Cardiac fibroblast (primary cell): ENCODE results near the gene PDE8A.

ENCODE experiments used
- DNase-seq, 2 donors: peaks; one replicate each; pipeline versions ENCODE4 v3.0.0 to v3.0.0-alpha.2; 2010; ENCODE audit warnings: low read depth in 2 of 2
- H3K4me3 ChIP-seq, 2 donors: replicated peaks in 1 of 2; 1 replicate in 1 of 2; 2 replicates in 1 of 2; pipeline ENCODE4 v1.5.1; 2011; ENCODE audit warnings: low read depth in 2 of 2, low read length in 2 of 2, mild to moderate bottlenecking in 2 of 2, moderate library complexity in 1 of 2
- TF ChIP-seq, protein P1 (sequence below): IDR thresholded peaks from one replicate; pipeline ENCODE4 v1.5.1; 2011; ENCODE audit warnings: low read depth, mild to moderate bottlenecking, low read length, inconsistent platforms

Gene PDE8A

DNA sequence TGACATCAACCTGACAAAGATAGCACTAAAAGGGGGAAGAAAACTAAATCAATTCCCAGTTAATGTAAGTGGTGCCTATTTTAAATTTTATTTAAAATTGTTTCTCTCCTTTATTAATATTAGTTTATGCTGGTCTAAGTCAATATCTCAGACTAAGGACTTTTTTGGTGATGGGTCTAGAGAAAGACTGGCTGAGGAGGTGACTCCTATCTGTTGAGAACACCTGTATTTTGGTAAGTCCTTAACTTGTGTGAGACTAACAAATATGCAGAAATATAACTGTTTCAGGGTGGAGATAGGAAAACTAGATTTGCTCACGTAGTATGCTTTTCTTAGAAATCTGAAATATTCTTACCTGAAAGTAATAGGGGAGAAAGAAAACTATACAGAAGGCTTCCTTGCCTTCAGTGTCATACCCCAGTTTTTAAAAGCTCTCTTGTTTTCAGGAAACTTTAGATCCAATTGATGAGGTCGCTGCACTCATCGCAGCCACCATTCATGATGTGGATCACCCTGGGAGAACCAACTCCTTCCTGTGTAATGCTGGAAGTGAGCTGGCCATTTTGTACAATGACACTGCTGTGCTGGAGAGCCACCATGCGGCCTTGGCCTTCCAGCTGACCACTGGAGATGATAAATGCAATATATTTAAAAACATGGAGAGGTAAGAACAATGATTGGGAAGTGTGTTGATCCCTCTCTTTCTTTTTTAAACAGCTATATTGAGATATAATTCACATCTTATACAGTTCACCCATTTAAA is 138.9 kb downstream of the PDE8A start:
- TF ChIP-seq, protein P1, sequence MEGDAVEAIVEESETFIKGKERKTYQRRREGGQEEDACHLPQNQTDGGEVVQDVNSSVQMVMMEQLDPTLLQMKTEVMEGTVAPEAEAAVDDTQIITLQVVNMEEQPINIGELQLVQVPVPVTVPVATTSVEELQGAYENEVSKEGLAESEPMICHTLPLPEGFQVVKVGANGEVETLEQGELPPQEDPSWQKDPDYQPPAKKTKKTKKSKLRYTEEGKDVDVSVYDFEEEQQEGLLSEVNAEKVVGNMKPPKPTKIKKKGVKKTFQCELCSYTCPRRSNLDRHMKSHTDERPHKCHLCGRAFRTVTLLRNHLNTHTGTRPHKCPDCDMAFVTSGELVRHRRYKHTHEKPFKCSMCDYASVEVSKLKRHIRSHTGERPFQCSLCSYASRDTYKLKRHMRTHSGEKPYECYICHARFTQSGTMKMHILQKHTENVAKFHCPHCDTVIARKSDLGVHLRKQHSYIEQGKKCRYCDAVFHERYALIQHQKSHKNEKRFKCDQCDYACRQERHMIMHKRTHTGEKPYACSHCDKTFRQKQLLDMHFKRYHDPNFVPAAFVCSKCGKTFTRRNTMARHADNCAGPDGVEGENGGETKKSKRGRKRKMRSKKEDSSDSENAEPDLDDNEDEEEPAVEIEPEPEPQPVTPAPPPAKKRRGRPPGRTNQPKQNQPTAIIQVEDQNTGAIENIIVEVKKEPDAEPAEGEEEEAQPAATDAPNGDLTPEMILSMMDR, result no peak
- DNase-seq, result no peak
- H3K4me3 ChIP-seq, result no peak overlapping the region

- no peak for DNase-seq
- TF ChIP-seq, protein P1, result no peak
- H3K4me3 ChIP-seq, result no peak overlapping the region
Measured at GRCh38 chr15:85124173-85124572, 142.5 kb downstream of the PDE8A start.

GRCh38 chr15:85125056-85125661 is 143.5 kb downstream of the PDE8A start:
- TF ChIP-seq, protein P1, result no peak
- H3K4me3 ChIP-seq, result no peak overlapping the region
- peak; percentile 57 to 62 for DNase-seq

DNA sequence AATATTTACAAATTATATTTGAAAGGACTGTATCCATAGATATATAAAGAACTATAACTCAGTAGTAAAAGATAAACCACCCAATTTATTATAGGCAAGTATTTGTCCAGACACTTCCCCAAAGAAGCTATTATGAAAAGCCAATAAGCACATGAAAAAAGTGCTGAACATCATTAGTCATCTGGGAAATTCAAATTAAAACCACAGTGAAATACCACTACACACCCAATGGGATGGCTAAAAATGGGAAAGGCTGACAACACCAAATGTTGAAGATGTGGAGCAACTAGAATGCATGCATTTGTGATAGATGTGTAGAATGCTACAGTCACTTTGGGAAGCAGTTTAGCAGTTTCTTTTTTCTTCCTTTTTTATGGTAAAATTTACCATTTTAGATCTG is 147.0 kb downstream of the PDE8A start:
- TF ChIP-seq, protein P1, result no peak
- no peak overlapping the region for H3K4me3 ChIP-seq
- DNase-seq, result peak in 1 of 2 donors; percentile 11

DNA sequence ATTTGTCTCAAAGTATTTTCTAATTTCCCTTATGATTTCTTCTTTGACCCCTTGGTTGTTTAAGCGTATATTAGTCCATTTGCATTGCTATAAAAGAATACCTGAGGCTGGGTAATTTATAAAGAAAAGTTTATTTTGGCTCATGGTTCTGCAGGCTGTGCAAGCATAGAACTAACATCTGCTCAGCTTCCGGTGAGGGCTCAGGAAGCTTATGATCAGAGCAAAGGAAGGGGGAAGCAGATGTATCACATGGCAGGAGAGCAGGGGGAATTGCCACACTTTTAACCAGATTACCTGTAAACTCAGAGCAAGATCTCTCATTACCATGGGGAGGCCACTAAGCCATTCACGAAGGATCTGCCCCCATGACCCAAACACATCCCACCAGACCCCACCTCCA is 148.2 kb downstream of the PDE8A start:
- TF ChIP-seq, protein P1, result no peak
- no peak for DNase-seq
- H3K4me3 ChIP-seq, result no peak overlapping the region

GRCh38 chr15:85131915-85132314 is 150.3 kb downstream of the PDE8A start:
- no peak for DNase-seq
- TF ChIP-seq, protein P1, result no peak
- no peak overlapping the region for H3K4me3 ChIP-seq
